Measurements from ENCODE around the gene GLCE.

DNA sequence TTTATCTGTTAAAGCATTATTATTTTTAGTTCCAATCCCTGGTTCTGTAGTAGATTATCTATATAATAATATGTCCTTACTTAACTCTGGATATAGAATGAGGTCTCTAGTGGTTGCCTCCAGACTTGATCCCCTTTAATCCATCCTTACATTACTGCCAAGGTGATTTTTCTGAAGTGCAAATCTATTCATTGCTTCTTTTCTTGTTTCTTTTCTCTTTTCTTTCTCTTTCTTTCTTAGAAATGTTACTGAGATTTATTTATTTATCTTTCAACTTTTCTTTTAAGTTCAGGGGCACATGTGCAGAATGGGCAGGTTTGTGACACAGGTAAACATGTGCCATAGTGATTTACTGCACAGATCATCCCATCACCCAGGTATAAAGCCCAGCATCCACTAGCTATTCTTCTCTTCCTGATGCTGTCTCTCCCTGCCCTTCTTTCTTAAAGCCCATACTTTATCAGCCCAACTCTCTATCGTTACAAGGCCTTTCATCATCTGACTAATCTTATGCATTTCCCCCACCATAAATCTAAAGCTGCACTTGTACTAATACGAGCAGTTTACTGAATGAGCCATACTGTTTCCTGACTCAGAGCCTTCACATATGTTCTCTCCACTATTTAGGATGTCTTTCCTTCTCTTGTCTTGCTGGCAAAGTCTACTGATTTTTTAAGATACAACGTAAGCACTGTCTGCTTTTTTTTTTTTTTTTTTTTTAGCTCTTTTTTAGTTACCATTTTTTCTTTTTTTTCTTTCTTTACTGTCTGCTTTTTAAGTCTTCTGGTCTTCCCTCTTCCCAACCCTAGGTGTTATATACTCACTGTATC, 4.6 kb downstream of the GLCE start:
- TF ChIP-seq POLR2A (IDR thresholded peaks at IDR 0.05) = no peak
- TF ChIP-seq, protein P1, sequence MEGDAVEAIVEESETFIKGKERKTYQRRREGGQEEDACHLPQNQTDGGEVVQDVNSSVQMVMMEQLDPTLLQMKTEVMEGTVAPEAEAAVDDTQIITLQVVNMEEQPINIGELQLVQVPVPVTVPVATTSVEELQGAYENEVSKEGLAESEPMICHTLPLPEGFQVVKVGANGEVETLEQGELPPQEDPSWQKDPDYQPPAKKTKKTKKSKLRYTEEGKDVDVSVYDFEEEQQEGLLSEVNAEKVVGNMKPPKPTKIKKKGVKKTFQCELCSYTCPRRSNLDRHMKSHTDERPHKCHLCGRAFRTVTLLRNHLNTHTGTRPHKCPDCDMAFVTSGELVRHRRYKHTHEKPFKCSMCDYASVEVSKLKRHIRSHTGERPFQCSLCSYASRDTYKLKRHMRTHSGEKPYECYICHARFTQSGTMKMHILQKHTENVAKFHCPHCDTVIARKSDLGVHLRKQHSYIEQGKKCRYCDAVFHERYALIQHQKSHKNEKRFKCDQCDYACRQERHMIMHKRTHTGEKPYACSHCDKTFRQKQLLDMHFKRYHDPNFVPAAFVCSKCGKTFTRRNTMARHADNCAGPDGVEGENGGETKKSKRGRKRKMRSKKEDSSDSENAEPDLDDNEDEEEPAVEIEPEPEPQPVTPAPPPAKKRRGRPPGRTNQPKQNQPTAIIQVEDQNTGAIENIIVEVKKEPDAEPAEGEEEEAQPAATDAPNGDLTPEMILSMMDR (IDR thresholded peaks at IDR 0.05 in 8 of 11, conservative IDR thresholded peaks at IDR 0.05 in 3 of 11) = no peak
